Esophagus squamous epithelium (tissue), 5 donors: ENCODE data around the gene SLC35A2. TPM values are rescaled to one million over a fixed set of nuclear protein-coding genes. Genes with fewer than 3 reads are reported as not detected.

Source experiments
- DNase-seq: peaks from one replicate; lab custom pipeline; 2025; lab: John Stamatoyannopoulos, UW
- H3K27ac ChIP-seq, 4 donors: fragments of 200-600 bp; sonication (generic); one replicate each; pipeline ENCODE4 v1.5.1; 2016 to 2019; ENCODE audit warnings: mild to moderate bottlenecking in 1 of 4
- H3K27me3 ChIP-seq, 4 donors: fragments of 200-600 bp; sonication (generic); 1 replicate in 3 of 4; 2 replicates in 1 of 4; pipeline versions ENCODE4 v1.5.1 to v1.6.0; 2017 to 2021; ENCODE audit warnings: antibody characterized with exemption in 1 of 4
- H3K36me3 ChIP-seq, 3 donors: fragments of 200-600 bp; sonication (generic); one replicate each; pipeline ENCODE4 v1.5.1; 2016 to 2019
- H3K4me1 ChIP-seq, 3 donors: fragments of 200-600 bp; sonication (generic); one replicate each; pipeline ENCODE4 v1.5.1; 2017 to 2019
- H3K4me3 ChIP-seq, 4 donors: fragments of 200-600 bp; sonication (generic); 1 replicate in 3 of 4; 2 replicates in 1 of 4; pipeline ENCODE4 v1.5.1; 2016 to 2019; ENCODE audit warnings: mild to moderate bottlenecking in 2 of 4, moderate library complexity in 1 of 4
- H3K9me3 ChIP-seq, 3 donors: fragments of 200-600 bp; sonication (generic); one replicate each; pipeline ENCODE4 v1.5.1; 2016 to 2019
- POLR2A ChIP-seq, 4 donors: fragments of 450-650 bp; IDR thresholded peaks; one replicate each; pipeline ENCODE4 v1.6.1; 2017; ENCODE audit warnings: antibody characterized with exemption in 4 of 4, mild to moderate bottlenecking in 4 of 4, moderate library complexity in 3 of 4
- WGBS, 2 donors: methylation state at CpG; one replicate each; pipeline ENCODE4 v1.1.5; 2018; 5-methylcytosine and 5-hydroxymethylcytosine counted together
- intact Hi-C: fragments of 100-400 bp; cut with DNase I; formaldehyde crosslinking; loops from one replicate; pipeline ENCODE4 v1.15.0; 2022
- total RNA-seq, 4 donors: library from RNA; depleted of rRNA; stranded (reverse); fragments of >200 nt; gene quantifications; one replicate each; pipeline ENCODE4 v1.1.0, GENCODE V29; 2016
- TF ChIP-seq, protein P1 (sequence below), 6 experiments: fragments of 450-650 bp in 4 of 6; fragments of 200-600 bp in 2 of 6; sonication (generic) in 2 of 6; IDR thresholded peaks; one replicate each; pipeline ENCODE4 v1.5.1; 2016 to 2019; ENCODE audit warnings: antibody characterized with exemption in 6 of 6, mild to moderate bottlenecking in 4 of 6, moderate library complexity in 4 of 6
- donor health status: DM: yes; HTN: yes; CAD: no.

Gene SLC35A2
- total RNA-seq, 4 donors from 2014 or later, result 13.7 to 28.9 (median 21.0) TPM

DNA sequence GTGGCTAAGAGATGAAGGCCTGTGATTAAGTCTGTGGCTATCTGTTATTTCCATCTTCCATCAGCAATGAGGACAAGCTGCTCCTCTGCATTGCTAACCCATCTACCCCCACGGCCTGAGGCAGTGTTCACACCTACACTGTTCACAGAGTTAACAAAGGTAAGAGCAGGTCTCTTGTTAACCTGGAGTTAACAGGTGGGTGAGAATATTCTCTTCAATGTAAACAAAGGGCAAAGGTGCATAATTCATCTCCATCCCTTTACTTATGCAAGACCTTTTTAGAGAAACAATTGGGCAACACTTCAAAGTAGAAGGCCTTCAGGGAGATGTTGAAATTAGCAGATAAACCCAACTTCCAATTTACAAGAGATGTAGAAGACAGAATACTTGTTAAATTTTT is 2.8 kb downstream of the SLC35A2 start:
- no peak overlapping the region for H3K4me3 ChIP-seq
- peaks cover 0 to 57% (median 0%) of the 10 kb centered on the region in 3 donors for H3K36me3 ChIP-seq
- no peaks in the 10 kb centered on the region for H3K27me3 ChIP-seq
- no peaks in the 10 kb centered on the region for H3K9me3 ChIP-seq
- intact Hi-C loops, result no loop called here
- WGBS, 2 donors, result 71 to 80% methylated on average over 1 of the region's 1 CpG
- no peak for TF ChIP-seq POLR2A (IDR thresholded peaks at IDR 0.05)
- TF ChIP-seq, protein P1, sequence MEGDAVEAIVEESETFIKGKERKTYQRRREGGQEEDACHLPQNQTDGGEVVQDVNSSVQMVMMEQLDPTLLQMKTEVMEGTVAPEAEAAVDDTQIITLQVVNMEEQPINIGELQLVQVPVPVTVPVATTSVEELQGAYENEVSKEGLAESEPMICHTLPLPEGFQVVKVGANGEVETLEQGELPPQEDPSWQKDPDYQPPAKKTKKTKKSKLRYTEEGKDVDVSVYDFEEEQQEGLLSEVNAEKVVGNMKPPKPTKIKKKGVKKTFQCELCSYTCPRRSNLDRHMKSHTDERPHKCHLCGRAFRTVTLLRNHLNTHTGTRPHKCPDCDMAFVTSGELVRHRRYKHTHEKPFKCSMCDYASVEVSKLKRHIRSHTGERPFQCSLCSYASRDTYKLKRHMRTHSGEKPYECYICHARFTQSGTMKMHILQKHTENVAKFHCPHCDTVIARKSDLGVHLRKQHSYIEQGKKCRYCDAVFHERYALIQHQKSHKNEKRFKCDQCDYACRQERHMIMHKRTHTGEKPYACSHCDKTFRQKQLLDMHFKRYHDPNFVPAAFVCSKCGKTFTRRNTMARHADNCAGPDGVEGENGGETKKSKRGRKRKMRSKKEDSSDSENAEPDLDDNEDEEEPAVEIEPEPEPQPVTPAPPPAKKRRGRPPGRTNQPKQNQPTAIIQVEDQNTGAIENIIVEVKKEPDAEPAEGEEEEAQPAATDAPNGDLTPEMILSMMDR (IDR thresholded peaks at IDR 0.05), result no peak
- H3K4me1 ChIP-seq, result peaks cover 0 to 27% (median 0%) of the 10 kb centered on the region in 3 donors
- no peak overlapping the region for H3K27ac ChIP-seq
- DNase-seq, result no peak

GRCh38 chrX:48905090-48905790 is 6.2 kb downstream of the SLC35A2 start:
- intact Hi-C loops, result no loop called here

GRCh38 chrX:48904626-48905025 is 6.8 kb downstream of the SLC35A2 start:
- peaks cover 0 to 88% (median 3%) of the 10 kb centered on the region in 3 donors for H3K36me3 ChIP-seq
- 60 to 80% methylated on average over 1 to 5 of the region's 14 CpGs for WGBS, 2 donors
- no peak overlapping the region for H3K4me3 ChIP-seq
- DNase-seq, result no peak
- TF ChIP-seq, protein P1 (IDR thresholded peaks at IDR 0.05), result no peak
- no peak for TF ChIP-seq POLR2A (IDR thresholded peaks at IDR 0.05)
- intact Hi-C loops, result no loop called here
- H3K27ac ChIP-seq, result no peak overlapping the region
- no peaks in the 10 kb centered on the region for H3K27me3 ChIP-seq
- H3K4me1 ChIP-seq, result peaks cover 0 to 3% (median under 1%) of the 10 kb centered on the region in 3 donors
- no peaks in the 10 kb centered on the region for H3K9me3 ChIP-seq

More at GRCh38 chrX:48905090-48905790, 6.2 kb downstream of the SLC35A2 start:
- Histone ChIP-seq H3K4me3 (no peak overlapping the region), H3K27me3 (no peaks in the 10 kb centered on the region), H3K4me1 (peaks cover 0 to 6% (median 0%) of the 10 kb centered on the region in 3 donors), H3K9me3 (no peaks in the 10 kb centered on the region), H3K36me3 (peaks cover 0 to 88% (median 3%) of the 10 kb centered on the region in 3 donors), H3K27ac (no peak overlapping the region)
- whole genome bisulfite sequencing, 2 donors, result 79% methylated on average over 9 of the region's 20 CpGs; no CpG with 5 or more reads in 1 of the 2 donors
- no peak for DNase-seq
- no peak for TF ChIP-seq POLR2A (IDR thresholded peaks at IDR 0.05)
- TF ChIP-seq, protein P1 (IDR thresholded peaks at IDR 0.05), result no peak

DNA sequence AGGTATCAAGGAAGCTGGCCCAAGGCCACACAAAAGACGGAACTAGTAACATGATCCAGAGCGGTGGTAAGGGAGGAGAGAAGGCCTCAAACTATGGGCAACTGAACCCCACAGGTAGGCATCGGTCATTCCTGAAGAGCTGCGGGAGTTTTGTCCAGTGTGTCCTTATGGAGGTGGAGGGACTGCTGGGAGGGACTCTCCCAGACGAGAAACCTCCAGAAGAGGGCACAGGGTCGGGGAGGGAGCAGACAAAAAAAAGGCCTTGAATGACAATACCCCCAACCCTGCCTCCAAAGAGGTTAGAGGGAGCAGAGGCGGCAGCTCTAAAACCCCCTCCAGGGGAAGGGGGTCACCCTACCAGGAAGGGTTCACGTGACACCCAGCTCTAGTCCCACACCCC is 7.3 kb downstream of the SLC35A2 start:
- peaks cover 0 to 8% (median 5%) of the 10 kb centered on the region in 3 donors for H3K4me1 ChIP-seq
- DNase-seq, result no peak
- peaks cover 0 to 88% (median 3%) of the 10 kb centered on the region in 3 donors for H3K36me3 ChIP-seq
- intact Hi-C loops, result no loop called here
- no peaks in the 10 kb centered on the region for H3K27me3 ChIP-seq
- TF ChIP-seq, protein P1 (IDR thresholded peaks at IDR 0.05), result no peak
- no peak for TF ChIP-seq POLR2A (IDR thresholded peaks at IDR 0.05)
- WGBS, 2 donors, result 55 to 75% methylated on average over 2 to 5 of the region's 8 CpGs
- H3K4me3 ChIP-seq, result no peak overlapping the region
- no peak overlapping the region for H3K27ac ChIP-seq
- H3K9me3 ChIP-seq, result no peaks in the 10 kb centered on the region

DNA sequence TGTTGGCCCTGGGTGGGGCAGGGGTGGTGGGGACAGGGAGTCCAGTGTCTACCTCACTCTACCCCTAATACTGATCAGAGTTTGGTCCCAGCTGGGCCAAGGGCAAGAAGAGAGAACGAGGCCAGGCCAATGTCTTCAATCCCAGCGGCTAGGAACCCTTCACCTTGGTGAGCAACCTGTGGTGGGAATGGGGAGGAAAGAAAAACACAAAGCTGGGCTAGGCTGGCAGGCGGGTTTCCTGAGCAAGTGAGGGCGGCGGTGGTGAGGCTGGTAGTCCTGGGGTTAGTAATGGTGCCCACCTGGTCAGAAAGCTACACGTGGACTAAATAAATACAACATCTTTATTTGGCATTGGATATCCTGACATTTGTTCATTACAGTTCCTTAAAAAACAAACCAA is 8.2 kb downstream of the SLC35A2 start:
- H3K27ac ChIP-seq, result no peak overlapping the region
- no peak for TF ChIP-seq POLR2A (IDR thresholded peaks at IDR 0.05)
- TF ChIP-seq, protein P1 (IDR thresholded peaks at IDR 0.05), result no peak
- WGBS, 2 donors, result 70 to 73% methylated on average over 2 to 6 of the region's 6 CpGs

More for the DNA sequence above, 8.2 kb downstream of the SLC35A2 start:
- Histone ChIP-seq H3K9me3 (no peaks in the 10 kb centered on the region), H3K36me3 (peaks cover 0 to 79% (median 3%) of the 10 kb centered on the region in 3 donors), H3K4me1 (peaks cover 0 to 17% (median 8%) of the 10 kb centered on the region in 3 donors), H3K4me3 (no peak overlapping the region), H3K27me3 (no peaks in the 10 kb centered on the region)
- intact Hi-C loops, result no loop called here
- no peak for DNase-seq
